Stimulated activated CD4-positive, alpha-beta T cell treated with anti-CD3 and anti-CD28 coated beads, Interleukin-1b, Interleukin-23, amount 100 ng/mL, for 48 hours (primary cell): ENCODE results near the gene PLD1.
"Not testable (repeated sequence)": the region's sequence is repeated elsewhere in the genome, so short reads cannot be mapped to it uniquely, and the experiment has no call there.

Source experiments
- DNase-seq: peaks from one replicate; pipeline ENCODE4 v3.0.0-alpha.2; 2020

Gene PLD1

DNA sequence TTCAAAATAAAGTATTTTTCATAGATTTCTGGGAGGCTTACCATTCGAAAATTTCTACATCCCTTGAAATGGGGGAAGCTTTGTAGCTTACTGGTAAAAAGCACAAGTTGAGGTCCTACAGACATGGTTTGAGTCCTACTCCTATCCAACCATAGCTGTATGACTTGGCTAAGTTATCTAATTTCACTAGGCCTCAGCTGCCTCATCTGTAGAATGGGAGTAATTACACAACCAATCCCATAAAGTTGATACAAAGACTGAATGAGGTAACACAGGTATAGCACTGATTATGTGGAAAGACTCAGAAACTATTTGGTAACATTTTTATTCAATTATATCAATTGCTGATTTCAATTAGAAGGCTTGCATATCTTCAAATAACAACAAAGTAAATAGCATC lies 157.4 kb downstream of the PLD1 start:
- DNase-seq = no peak

DNA sequence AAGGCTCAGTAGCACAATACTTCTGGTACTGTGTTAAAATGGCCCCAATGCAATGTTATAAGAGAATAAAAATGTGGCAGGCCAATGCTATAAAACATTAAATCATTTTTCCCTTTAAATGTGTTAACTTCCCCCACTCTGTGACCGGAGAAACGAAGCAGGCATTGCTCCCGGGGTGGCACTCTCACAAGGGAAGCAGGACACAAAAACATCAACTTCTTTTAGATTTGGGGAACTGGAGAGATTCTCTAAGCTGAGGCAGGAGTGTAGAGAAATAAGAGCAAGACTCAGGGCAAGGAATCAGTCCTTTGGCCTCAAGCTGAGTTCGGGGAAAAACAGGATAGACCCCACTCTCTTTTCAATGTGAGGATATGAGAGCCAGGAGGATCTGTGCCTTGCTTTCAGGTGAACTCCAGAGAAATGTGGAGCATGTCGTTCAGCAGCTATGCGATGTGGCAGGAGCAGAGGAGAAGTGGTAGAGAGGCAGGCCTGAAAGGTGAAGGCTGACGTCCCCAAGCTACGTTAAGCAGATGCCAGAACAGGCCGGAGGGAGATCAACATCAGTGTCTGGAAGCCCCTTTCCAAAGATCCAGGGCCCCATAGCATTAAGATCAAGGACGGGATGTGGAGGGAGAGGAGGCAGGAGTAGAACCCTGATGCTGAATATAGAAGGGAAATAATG lies 160.2 kb downstream of the PLD1 start:
- no peak for DNase-seq

DNA sequence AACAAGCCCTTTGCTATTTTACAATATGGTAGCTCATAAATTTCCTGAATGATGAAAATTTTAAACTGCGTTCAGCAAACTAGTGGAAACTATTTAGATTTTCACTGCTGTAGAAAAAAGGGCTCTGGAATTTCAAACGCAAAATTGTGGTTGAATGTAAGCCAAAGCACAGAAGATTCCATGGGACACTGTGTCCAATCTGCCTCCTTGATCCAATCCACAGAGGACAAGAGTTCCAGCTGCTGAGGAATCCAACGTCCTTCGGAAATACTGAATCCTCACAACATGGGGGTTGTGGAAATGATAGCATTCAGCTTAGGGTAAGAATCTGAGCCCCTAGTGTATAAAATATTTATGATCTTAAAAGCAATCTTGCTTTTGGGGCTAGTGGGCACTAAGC lies 161.0 kb downstream of the PLD1 start:
- no peak for DNase-seq

DNA sequence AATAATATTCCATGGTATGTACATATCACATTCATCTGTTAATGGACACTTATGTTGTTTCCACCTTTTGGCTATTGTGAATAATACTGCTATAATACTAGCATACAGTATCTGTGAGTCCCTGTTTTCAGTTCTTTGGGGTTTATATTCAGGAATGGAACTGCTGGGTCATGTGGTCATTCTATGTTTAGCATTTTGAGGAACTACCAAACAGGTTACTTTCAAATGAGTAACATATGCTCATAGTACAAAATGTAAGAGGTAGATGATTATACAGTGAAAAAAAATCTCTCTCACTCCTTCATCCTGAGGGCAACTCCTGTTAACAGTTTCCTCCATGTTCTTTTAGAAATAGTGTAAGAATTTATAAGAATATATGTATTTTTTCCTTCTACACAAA lies 162.2 kb downstream of the PLD1 start:
- no peak for DNase-seq

DNA sequence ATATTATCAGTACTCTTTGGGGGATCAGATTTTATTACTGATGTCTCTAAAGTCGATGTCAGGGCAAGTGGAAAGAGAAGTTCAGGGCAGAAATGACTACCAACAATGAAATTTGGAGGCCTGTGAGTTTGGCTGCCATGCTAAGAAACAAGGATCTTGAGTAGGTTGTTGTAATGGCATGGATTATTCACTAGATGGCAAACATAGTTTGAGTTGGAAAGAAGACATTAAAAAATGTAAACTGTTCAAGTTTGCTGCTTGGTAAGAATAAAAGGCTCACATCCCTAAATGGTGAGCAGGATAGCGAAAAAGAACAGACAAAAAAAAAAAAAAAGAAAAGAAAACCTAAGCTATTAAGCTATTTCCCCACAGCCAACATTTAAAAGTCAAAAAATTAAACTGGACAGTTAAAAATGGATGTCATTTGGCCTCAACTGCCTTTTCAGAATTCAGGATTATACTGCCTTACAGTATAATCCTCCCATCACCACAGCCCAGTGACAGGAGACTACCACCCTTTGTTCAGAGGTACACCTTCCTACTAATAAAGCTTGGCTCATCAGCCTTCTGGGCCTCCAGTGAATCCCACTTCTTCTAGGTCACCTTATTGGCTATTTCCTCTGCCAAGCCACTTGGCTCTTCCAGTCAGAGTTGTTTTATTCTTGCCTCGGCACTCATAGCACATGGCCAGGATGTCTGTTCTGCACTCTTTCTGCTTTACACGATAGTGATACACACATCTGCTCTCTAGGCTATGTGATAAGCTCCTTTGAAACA lies 163.7 kb downstream of the PLD1 start:
- DNase-seq = no peak

DNA sequence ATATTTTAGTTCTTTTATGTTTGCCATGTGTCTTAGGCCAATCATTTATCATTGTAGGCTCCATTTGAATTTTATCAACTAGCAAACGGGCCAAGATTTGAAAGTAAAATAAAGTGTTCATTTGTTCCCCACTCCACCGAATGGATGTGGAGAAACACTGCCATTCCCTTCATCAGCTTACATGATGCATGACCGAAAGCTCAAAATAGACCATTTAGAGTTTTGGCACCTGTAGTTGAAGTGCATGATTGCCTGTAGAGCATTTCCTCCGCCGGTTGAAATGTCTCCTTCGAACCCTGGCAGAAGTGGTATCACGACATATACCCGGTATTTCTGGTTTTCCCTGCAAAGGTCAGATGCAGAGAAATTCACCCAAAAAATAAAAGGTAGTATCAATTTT lies 165.6 kb downstream of the PLD1 start:
- DNase-seq = no peak

DNA sequence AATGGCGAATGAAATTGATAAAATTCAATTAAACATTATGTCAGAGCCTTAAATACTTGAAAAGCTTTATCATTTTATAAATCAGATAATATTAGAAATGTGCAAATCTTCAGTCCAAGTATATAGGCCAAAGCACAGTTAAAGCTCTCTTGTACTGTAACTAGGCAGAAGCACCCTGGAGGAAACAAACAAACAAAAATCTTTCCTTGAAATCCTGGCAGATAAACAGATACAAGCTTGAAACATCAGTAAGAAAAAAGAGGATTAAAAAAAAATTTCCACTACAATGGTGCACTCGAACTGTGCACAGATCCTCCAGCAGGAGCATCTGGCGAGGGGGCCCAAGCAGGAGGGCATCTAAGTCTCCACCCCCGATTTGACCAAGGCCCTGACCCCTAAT lies 166.6 kb downstream of the PLD1 start:
- no peak for DNase-seq

DNA sequence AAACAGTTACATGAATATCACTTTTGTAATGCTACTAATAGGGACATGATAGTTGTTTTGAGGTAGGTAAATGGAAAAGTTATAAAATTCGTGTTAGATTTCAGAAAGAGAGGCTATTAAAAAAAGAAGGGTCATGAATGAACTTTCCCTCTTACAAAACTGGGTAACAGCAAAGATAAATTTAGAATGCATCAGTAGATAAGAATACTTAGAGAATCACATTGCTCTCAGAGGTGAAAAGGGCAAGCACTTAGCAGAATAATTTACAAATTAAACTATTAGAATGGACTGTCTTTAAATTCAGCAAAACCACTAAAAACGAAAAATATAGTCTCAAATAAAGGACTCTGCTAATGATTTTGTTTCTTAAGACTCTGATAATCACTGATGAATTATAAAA lies 167.2 kb downstream of the PLD1 start:
- no peak for DNase-seq

DNA sequence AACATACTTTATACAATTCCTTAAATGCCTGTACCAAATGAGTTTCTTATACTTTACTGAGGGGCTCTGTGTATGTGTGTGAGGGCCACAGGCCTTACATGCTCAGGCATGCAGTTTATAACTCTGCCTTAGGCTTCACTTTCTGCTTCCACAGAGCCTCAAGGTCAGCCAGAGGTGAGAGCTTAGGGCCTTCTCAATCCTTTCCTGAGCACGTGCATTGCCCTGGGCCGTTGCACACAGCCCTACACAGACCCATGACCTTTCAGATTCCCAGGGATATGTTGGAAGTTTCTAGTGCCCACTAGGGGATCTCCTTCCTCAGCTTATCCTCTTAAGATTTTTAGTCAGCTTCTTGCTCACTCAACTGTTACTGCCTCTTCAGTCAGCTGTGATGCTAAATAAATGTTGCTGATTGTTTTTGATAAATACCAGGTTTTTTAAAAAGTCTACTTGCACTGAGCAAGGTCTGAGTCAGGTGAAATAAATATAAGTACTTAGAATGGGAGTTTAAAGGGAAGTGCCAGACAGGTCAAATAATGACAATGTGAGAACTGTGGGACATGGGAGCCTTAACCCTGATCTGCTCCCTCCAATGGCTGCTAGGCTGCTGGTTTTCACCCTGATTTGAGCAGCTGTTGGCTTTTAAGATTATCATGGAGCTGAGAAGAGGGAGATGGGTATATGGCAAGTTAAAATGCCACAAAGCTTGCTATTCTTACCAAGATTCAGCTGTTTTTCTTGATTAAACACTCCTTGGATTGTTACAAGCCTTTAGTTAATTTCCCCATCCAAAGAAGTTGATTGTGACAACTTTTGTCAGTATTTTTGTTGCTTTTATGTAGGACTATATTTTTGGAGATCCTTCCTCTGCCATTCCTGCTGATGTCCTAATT lies 169.5 kb downstream of the PLD1 start:
- no peak for DNase-seq

DNA sequence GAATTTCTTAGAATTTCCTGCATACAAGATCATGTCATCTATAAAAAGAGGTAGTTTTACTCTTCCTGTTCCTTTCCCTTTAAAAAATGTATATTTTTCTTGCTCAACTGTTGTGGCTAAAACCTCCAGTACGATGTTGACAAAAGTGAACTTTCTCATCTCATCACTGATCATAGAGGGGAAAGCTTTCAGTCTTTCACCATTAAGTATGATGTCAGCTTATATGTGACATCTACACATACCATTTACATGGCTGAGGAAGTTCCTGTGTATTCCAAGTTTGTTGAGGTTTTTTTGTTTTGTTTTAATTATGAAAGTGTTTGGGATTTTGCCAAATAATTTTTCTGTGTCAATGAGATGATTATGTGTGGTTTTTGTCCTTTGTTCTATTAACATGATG lies 173.6 kb downstream of the PLD1 start:
- no peak for DNase-seq

DNA sequence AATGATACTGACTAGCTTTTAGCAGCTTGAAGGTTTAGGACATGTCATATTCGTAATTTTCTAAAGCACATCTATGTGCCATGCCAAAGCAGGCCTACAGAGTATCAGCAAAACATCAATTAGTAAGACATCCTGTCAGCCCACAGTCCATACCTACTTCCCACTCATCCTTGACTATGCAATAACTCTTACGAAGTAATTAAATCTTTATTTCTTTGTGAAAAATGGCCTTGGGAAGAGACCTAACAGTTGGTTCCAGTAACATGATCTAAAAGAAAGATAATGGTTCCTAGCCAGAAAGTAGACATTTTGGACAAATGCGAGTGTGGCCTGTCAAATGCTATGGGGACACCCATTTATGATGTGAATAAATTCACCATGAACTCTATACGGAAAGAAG lies 177.5 kb downstream of the PLD1 start:
- DNase-seq = no peak

DNA sequence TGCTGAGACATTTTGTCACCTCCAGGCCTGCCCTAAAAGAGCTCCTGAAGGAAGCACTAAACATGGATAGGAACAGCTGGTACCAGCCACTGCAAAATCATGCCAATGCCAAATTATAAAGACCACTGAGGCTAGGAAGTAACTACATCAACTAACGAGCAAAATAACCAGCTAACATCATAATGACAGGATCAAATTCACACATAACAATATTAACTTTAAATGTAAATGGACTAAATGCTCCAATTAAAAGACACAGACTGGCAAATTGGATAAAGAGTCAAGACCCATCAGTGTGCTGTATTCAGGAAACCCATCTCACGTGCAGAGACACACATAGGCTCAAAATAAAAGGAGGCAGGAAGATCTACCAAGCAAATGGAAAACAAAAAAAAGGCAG lies 183.5 kb downstream of the PLD1 start:
- DNase-seq = not testable (repeated sequence)

DNA sequence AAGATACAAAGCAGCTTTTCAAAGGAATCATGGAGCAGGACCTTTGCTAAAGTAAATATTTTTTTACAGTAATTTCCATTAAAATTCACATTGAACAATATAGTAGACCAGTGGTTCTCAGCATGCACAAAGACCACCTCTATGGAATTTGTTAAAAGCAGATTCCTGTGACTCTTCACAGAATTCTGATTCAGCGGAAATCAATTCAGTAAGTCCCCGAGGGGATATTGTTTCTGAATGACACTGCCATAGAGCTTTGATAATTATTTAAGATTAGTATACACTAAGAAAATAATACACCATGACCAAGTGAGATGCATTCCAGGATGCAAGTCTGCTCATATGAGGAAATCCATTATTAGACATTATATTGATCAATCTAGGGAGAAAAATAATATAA lies 188.2 kb downstream of the PLD1 start:
- DNase-seq = no peak

DNA sequence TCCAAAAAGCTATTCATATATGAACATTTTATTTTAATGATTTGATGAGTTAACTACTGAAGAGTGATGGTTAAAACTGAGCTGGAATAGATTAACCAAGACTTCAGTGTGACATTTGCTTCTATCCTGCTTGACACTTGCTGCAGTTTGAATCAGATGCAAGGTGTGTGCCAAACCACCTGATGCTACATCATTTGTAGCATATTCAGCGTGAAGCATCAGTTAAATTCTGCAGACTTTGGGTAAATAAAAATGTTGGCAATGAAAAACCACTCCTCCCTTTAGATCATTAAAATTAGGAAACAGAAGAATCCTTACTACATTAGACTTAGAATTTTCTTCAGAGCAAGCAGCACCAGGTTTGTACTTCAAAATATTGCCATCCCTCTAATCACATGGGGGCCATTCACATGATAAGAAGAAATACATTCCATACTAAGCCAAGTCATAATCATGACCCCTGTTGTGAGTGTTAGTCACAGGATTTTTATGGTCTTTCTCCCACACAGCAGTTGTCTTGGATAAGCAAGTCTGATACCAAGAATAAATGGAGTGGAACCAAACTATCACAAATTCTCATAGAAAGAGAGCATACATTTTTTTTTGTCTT lies 189.4 kb downstream of the PLD1 start:
- DNase-seq = no peak

DNA sequence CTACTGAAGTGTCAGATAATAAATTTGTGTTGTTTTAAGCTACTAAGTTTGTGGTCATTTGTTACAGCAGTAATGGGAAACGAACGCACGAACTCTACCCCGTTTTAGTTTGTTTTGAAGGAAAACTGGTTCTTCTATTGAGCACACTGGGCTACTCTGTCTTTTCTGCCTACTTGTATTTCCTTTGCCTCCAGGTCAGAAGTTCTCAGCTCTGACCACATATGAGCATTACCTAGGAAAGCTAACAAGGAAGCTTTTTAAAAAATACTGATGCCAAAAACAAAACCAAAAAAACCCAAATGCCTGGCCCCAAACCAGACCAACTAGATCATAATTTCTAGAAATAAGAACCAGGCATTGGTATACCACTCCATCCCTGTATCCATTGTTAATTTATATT lies 193.5 kb downstream of the PLD1 start:
- no peak for DNase-seq

DNA sequence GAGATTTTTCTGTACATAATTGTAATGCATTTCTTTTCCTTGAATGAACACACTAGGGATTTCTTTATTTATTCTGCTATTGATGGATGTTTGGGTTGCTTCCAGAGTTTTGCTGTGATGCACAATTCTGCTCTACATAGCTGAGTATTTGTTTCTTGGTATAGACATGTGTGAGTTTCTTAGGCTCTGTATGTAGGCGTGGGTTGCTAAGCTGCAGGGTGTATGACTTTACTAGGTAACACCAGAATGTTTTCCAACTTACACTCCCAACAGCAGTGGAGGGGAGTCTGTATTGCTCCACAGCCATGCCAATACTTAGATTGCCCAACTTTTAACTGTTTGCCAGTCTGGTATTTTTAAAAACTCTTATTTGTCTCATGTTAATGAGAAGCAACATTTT lies 194.6 kb downstream of the PLD1 start:
- DNase-seq = no peak

DNA sequence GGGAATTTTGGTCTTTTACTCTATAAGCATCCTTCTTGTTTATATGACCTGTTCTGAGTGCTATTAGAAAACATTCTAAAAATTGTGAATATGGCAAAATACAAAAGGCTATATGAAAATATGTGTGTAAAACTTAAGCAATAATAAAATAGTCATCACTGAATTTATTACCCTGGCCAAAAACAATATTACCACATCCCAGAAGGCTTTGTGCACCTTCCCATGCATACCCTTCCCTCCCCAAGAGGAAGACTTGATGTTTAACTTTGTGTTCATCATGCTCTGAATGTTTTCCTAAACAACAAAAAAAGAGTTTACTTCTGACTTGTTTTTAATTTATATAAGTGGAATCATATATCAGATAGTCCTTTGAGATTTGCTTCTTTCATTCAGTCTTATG lies 195.0 kb downstream of the PLD1 start:
- no peak for DNase-seq

DNA sequence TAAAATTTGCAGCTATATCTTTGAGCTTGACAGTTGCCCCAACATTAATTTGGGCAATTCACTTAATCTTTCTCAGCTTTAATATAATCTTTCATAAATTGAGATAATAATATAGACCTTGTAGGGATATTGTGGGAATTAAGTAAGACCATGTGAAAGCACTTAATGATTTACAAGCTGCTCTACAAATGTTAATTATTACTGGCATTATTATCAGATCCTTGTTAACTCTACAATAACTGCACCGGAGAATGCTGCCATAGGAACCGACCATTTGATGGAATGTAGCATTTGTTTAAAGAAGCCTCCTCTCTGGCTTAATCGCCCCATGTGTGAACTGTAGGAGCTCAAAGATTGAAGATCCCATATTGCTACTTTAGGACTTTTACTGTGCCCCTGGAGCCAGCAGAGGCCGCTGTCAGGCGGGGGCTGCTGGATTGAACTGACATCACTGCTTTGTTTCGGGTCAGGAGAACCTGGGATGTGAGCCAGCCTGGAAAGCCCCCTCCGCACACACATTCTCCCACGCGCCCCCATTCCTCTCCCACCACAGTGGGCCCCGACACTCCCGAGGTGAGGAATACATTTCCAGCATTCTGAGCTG lies 195.9 kb downstream of the PLD1 start:
- DNase-seq = peak; percentile 13

DNA sequence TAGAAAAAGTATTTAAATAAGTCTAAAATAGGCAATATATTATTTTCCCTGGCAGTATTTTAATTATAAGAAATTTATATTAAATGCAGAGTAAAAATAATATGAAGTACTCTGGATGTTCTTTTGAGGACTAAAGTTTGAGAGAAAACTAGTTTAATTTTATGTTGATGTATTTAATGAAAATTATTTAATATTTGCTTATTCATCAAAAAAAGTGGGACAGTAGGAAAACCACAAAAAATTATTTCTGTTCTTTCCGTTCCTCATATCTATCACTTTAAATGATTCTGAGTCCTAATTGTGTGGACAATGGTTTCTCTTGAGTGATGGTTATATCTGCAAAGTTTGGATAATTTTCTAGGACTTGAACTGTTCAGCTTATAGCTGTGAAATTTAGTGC lies 202.8 kb downstream of the PLD1 start:
- DNase-seq = no peak

DNA sequence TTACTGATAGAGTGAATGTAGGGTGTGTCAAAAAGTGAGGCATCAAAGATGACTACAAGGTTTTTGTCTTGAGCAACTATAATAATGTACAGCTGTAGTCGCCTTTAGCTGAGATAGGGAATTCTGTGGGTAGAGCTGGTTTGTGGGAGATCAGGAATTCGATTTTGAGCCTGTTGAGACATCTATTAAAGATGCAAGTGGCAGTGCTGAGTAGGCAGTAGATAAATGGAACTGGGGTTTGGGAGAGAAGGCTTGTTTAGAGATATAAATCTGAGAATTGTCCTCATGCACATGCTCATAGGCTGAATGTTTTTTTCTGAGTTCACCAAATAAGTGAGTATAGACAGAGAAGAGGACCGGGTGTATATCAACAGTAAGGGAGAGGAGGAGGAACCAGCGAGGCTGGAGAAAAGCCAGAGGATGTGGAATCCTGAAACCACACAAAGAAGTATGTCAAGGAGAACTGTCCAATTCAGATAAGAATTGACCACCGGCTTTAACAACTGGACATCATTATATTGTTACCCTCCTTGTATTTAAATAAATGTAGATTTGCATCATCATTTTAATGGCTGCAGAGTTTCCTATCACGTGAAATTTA lies 204.0 kb downstream of the PLD1 start:
- DNase-seq = no peak

DNA sequence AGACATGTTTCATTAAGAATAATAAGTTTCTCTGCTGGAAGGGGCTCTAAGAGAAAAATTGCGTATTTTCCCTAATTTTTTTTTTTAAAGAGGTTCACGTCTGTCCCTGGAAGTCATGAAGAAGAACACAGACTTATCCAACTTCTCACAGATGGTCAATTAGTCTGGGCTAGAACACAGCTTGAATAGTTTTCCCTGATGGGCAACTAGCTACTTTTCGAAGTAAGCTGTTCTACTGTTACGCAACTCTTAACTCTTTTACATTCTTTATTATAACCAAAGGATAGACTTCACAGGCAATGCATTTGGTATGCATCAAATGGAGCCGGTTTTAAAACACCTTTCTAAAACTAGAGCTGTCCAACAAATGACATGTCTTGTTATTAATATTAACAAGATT lies 205.9 kb downstream of the PLD1 start:
- no peak for DNase-seq

DNA sequence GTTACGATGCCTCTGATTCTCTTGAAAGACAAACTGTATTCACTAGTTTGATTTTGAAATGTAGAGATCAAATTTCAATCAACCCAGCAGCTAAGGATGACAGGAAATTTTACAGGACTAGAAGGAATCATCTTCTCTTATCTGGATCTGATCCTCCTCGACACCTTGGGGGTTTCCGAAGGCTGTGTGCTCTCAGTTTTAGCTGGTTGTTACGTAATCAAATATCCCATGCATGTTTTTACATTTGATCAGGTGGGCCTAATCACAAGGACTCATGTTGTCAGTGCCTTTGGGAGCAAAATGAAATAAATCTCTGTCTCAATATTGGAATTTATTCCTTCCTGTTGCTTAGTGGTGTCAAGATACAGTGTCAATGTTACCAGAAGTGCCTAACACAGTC lies 208.2 kb downstream of the PLD1 start:
- DNase-seq = no peak

DNA sequence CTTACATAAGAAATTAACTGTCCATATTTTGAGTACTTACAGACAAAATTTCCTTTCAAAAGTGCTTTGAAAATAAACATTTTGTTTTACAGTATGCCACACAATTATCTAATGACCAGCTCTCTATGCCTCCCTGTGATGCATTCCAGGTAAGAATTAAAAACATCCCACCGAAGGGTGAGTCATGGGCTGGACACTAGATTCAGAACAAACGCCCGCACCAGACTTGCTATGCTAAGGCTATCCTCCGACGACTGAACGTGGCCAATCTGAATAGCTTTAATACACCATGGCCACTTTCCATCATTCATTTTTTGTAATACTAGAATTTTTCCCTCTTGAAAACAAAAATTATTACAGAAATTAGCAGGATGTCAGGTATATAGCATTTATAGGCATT lies 210.3 kb downstream of the PLD1 start:
- DNase-seq = no peak
